GM12872 (cell line): ENCODE data around the gene PANX3.

ENCODE experiments used
- CTCF ChIP-seq: IDR thresholded peaks from 3 replicates; pipeline ENCODE4 v1.5.1; 2011; ENCODE audit warnings: low read depth, mild to moderate bottlenecking, low read length, moderate library complexity; ENCODE audit not compliant: insufficient read depth

Gene PANX3

GRCh38 chr11:124618863-124619262, 7.6 kb downstream of the PANX3 start:
- TF ChIP-seq CTCF = no peak

GRCh38 chr11:124622531-124623451, 11.6 kb downstream of the PANX3 start, which contains the start of gene TBRG1:
TBRG1 (plus strand) TSS chr11:124622864; CDS start chr11:124623084, 220 bp downstream.
- TF ChIP-seq CTCF = no peak

GRCh38 chr11:124623861-124624525, 12.8 kb downstream of the PANX3 start:
- TF ChIP-seq CTCF = no peak

GRCh38 chr11:124625504-124626168, 14.4 kb downstream of the PANX3 start:
- TF ChIP-seq CTCF = no peak

- TF ChIP-seq CTCF = no peak
Observed at GRCh38 chr11:124627546-124627945, 16.3 kb downstream of the PANX3 start.

- TF ChIP-seq CTCF = no peak
Observed at GRCh38 chr11:124629961-124630360, 18.7 kb downstream of the PANX3 start.

GRCh38 chr11:124633355-124633754, 22.1 kb downstream of the PANX3 start:
- TF ChIP-seq CTCF = no peak
